Activated effector memory CD4-positive, alpha-beta T cell treated with Interleukin-2 at 50 U/mL for 16 hours (primary cell): ENCODE data around the gene SRGAP2C.
"Not testable (repeated sequence)": the region's sequence is repeated elsewhere in the genome, so short reads cannot be mapped to it uniquely, and the experiment has no call there.

Source experiments
- DNase-seq: peaks from one replicate; pipeline ENCODE4 v3.0.0-alpha.2; 2020

Gene SRGAP2C

GRCh38 chr1:121343311-121343906 is 158.6 kb downstream of the SRGAP2C start:
- not testable (repeated sequence) for DNase-seq

GRCh38 chr1:121344355-121344754 is 159.6 kb downstream of the SRGAP2C start:
- DNase-seq: not testable (repeated sequence)

GRCh38 chr1:121346654-121347053 is 161.9 kb downstream of the SRGAP2C start:
- not testable (repeated sequence) for DNase-seq

GRCh38 chr1:121347476-121347875 is 162.7 kb downstream of the SRGAP2C start:
- not testable (repeated sequence) for DNase-seq

- not testable (repeated sequence) for DNase-seq
Measured at GRCh38 chr1:121348115-121348514, 163.3 kb downstream of the SRGAP2C start.

- not testable (repeated sequence) for DNase-seq
Measured at GRCh38 chr1:121349332-121349967, 164.7 kb downstream of the SRGAP2C start.

GRCh38 chr1:121355711-121356420 is 171.1 kb downstream of the SRGAP2C start:
- not testable (repeated sequence) for DNase-seq

GRCh38 chr1:121356819-121357218 is 172.0 kb downstream of the SRGAP2C start:
- DNase-seq: not testable (repeated sequence)

- not testable (repeated sequence) for DNase-seq
Measured at GRCh38 chr1:121360531-121360930, 175.8 kb downstream of the SRGAP2C start.

GRCh38 chr1:121361451-121362233 is 176.9 kb downstream of the SRGAP2C start:
- DNase-seq: not testable (repeated sequence)

GRCh38 chr1:121362234-121362883 is 177.6 kb downstream of the SRGAP2C start:
- DNase-seq: not testable (repeated sequence)

GRCh38 chr1:121365316-121365715 is 180.5 kb downstream of the SRGAP2C start:
- not testable (repeated sequence) for DNase-seq

- DNase-seq: peak; percentile 25
Measured at GRCh38 chr1:121365723-121366122, 180.9 kb downstream of the SRGAP2C start.

- DNase-seq: not testable (repeated sequence)
Measured at GRCh38 chr1:121366171-121366570, 181.4 kb downstream of the SRGAP2C start.

GRCh38 chr1:121368910-121369309 is 184.1 kb downstream of the SRGAP2C start:
- not testable (repeated sequence) for DNase-seq

GRCh38 chr1:121369959-121370358 is 185.2 kb downstream of the SRGAP2C start:
- not testable (repeated sequence) for DNase-seq

- not testable (repeated sequence) for DNase-seq
Measured at GRCh38 chr1:121374851-121375367, 190.1 kb downstream of the SRGAP2C start.

- not testable (repeated sequence) for DNase-seq
Measured at GRCh38 chr1:121376986-121377385, 192.2 kb downstream of the SRGAP2C start.

- DNase-seq: not testable (repeated sequence)
Measured at GRCh38 chr1:121378757-121379156, 194.0 kb downstream of the SRGAP2C start.

GRCh38 chr1:121384754-121385153 is 200.0 kb downstream of the SRGAP2C start:
- DNase-seq: not testable (repeated sequence)

- DNase-seq: not testable (repeated sequence)
Measured at GRCh38 chr1:121385162-121385561, 200.4 kb downstream of the SRGAP2C start.
